HFFc6 (cell line): ENCODE results near the gene PLPPR4. TPM values are rescaled to one million over a fixed set of nuclear protein-coding genes. Genes with fewer than 3 reads are reported as not detected.

Experiments used
- DNase-seq: peaks from one replicate; pipeline ENCODE4 v3.0.0-alpha.2; 2018
- H3K27ac Mint-ChIP-seq: 2 replicates; pipeline ENCODE4 v1.8.0; 2020; ENCODE audit warnings: mild to moderate bottlenecking, mixed read lengths
- H3K27me3 Mint-ChIP-seq: 2 replicates; pipeline ENCODE4 v1.8.0; 2021; ENCODE audit warnings: mild to moderate bottlenecking, moderate library complexity, mixed read lengths; ENCODE audit not compliant: insufficient read depth
- H3K36me3 Mint-ChIP-seq: 2 replicates; pipeline ENCODE4 v1.8.0; 2021; ENCODE audit warnings: low read depth, mixed read lengths
- H3K4me1 Mint-ChIP-seq: 2 replicates; pipeline ENCODE4 v1.8.0; 2020; ENCODE audit warnings: low read depth, mixed read lengths
- H3K4me3 Mint-ChIP-seq: 2 replicates; pipeline ENCODE4 v1.8.0; 2020; ENCODE audit warnings: mild to moderate bottlenecking, moderate library complexity, mixed read lengths
- H3K9me3 Mint-ChIP-seq: 2 replicates; pipeline ENCODE4 v1.8.0; 2020; ENCODE audit warnings: mild to moderate bottlenecking, mixed read lengths
- CTCF ChIP-seq: fragments of 200-600 bp; sonication (generic); IDR thresholded peaks from 2 replicates; pipeline ENCODE4 v1.5.0; 2021; ENCODE audit warnings: antibody characterized with exemption, mild to moderate bottlenecking
- long read RNA-seq: library from polyadenylated mRNA; unstranded; transcript quantifications from one replicate; pipeline ENCODE4 v2.0.0, GENCODE V29; 2019
- total RNA-seq, 6 experiments: library from RNA; stranded (reverse); fragmentation: NEBNext Ultra II Directional; extraction: Animal tissue kit (Norgen Biotek cat#: 25700); gene quantifications; 2 replicates in 1 of 6; 3 replicates in 5 of 6; pipeline ENCODE4 v1.2.3, GENCODE V29; 2021

Gene PLPPR4, protein sequence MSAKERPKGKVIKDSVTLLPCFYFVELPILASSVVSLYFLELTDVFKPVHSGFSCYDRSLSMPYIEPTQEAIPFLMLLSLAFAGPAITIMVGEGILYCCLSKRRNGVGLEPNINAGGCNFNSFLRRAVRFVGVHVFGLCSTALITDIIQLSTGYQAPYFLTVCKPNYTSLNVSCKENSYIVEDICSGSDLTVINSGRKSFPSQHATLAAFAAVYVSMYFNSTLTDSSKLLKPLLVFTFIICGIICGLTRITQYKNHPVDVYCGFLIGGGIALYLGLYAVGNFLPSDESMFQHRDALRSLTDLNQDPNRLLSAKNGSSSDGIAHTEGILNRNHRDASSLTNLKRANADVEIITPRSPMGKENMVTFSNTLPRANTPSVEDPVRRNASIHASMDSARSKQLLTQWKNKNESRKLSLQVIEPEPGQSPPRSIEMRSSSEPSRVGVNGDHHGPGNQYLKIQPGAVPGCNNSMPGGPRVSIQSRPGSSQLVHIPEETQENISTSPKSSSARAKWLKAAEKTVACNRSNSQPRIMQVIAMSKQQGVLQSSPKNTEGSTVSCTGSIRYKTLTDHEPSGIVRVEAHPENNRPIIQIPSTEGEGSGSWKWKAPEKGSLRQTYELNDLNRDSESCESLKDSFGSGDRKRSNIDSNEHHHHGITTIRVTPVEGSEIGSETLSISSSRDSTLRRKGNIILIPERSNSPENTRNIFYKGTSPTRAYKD
- total RNA-seq = under 1 TPM; 0.37 to 0.69 (median 0.47) TPM
- long read RNA-seq, full-length matches to known transcripts = 1 of 1 reads
- long read RNA-seq, partial matches to known transcripts = 0 of 1 reads
- long read RNA-seq, other reads (novel, unspliced or antisense) = 0 of 1 reads

DNA sequence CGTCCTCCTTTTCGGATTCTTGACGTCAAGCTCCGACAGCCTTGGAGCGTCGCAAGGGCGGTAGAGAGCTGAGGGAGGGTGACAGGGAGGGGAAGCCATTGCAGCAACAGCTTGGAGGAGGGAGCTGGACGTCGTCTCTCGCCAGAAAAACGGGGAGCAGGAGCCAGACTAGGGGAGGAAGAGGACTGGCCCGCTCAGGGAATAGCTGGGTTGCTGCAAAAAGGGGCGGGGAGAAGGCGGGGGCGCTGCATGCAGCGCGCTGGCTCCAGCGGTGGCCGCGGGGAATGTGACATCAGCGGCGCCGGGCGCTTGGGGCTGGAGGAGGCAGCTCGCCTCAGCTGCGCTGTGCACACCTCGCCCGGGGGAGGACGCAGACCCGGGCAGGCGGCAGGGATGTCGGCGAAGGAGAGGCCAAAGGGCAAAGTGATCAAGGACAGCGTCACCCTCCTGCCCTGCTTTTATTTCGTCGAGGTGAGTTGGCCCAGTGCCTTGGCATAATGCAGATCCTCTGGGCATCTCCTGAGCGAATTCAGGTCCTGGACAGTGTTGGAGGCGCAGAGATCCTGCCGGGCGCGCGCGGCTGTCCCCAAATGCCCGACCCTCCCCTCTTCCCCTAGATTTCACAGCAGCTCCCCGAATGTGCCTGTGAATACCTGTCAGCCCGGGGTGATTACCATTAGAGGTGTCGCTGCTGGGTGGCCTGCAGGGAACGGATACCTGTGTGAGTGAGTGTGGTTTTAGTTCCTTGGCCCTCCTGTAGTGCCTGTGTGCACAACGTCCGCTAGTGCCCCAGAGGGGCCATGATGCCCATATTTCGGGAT, at the start of gene PLPPR4:
Gene PLPPR4, plus strand, starts transcription at position 292 of the 821 bp plus-strand sequence. Its CDS starts 102 bp downstream, at position 394.
- Mint-ChIP-seq H3K9me3 (no peaks in the 10 kb centered on the region), H3K27ac (no peak within 1 kb of the TSS; the same call in 1 of the 2 replicates), H3K4me3 (peak within 1 kb of the TSS; percentile 81), H3K4me1 (peaks cover 48% of the 10 kb centered on the region), H3K36me3 (no peaks in the 10 kb centered on the region), H3K27me3 (peaks cover 4% of the 10 kb centered on the region)
- no peak for TF ChIP-seq CTCF
- DNase-seq = peak; percentile 20

DNA sequence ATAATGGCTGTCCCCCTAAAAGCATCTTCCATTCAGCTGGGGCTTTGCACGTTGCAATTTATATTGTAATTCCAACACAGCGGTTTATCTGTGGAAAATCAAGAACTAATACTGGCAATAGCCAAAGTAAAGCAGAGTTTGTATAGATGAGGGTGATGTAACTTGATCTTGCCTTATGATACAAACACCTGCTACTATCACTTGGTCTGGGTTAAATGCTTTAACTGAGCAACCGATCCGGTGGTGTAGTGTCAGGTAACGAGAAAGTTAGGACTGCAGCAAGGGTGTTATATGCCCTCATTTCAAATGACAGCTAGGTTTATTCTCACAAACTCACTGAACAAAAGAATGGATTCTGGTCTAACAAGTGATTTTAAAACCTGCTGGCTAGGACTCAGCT, 47.3 kb upstream of the PLPPR4 start:
- Mint-ChIP-seq H3K27me3 (no peaks in the 10 kb centered on the region; the same call in 1 of the 2 replicates), H3K4me1 (no peaks in the 10 kb centered on the region; the same call in 1 of the 2 replicates), H3K27ac (no peak overlapping the region), H3K4me3 (no peak overlapping the region), H3K9me3 (no peaks in the 10 kb centered on the region), H3K36me3 (no peaks in the 10 kb centered on the region)
- no peak for TF ChIP-seq CTCF
- no peak for DNase-seq

DNA sequence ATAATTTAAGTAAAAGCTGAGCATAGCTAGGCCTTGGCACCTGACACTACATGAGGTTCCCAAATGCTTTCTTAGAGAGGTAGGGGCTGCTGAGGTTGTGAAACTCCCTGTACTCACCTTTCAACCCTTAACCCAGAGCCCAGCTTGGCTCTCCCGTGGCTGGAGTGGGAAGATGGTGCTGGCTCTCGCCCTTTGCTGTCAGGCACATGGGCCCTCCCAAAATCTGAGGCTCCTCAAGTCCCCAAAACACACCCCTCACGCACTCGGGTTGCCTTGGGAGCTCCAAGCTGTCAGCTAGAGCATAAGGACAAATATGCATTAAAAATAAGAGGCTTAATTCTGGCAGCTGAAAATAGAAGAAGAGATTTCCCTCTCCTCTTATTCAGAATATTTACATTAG, 46.7 kb upstream of the PLPPR4 start:
- Mint-ChIP-seq H3K4me3 (no peak overlapping the region), H3K27me3 (peaks cover 2% of the 10 kb centered on the region; the same call in 1 of the 2 replicates), H3K9me3 (no peaks in the 10 kb centered on the region)

DNA sequence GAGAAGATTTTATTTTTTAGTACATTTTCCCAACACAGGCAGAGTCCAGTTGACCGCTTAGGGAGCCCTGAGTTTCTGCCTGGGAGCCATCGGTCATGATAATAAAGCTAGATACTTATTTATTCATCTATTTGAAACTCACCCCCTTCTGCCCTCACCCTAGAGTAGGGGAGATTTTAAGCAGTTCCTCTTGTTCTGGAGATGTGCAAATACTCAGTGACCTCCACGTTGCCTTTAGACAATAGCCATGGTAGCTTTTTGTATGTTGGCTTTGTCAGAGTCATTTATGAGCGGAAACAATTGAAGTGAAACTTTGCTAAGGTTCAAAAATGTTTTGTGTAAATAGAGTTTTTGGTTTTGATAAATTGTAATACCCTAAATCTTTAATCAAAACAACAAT, 45.7 kb upstream of the PLPPR4 start:
- Mint-ChIP-seq H3K27me3 (peaks cover 2% of the 10 kb centered on the region; the same call in 1 of the 2 replicates), H3K4me1 (no peaks in the 10 kb centered on the region; the same call in 1 of the 2 replicates), H3K27ac (no peak overlapping the region), H3K36me3 (no peaks in the 10 kb centered on the region), H3K9me3 (no peaks in the 10 kb centered on the region), H3K4me3 (no peak overlapping the region)
- DNase-seq = no peak
- TF ChIP-seq CTCF = no peak

More for the DNA sequence above, 46.7 kb upstream of the PLPPR4 start:
- no peaks in the 10 kb centered on the region; the same call in 1 of the 2 replicates for H3K4me1 Mint-ChIP-seq
- TF ChIP-seq CTCF = no peak
- H3K27ac Mint-ChIP-seq = no peak overlapping the region
- H3K36me3 Mint-ChIP-seq = no peaks in the 10 kb centered on the region
- no peak for DNase-seq

GRCh38 chr1:99218999-99219398, 45.3 kb upstream of the PLPPR4 start:
- Mint-ChIP-seq H3K27me3 (peaks cover 2% of the 10 kb centered on the region; the same call in 1 of the 2 replicates), H3K4me3 (no peak overlapping the region), H3K36me3 (no peaks in the 10 kb centered on the region), H3K9me3 (no peaks in the 10 kb centered on the region), H3K4me1 (no peaks in the 10 kb centered on the region; the same call in 1 of the 2 replicates), H3K27ac (no peak overlapping the region)
- TF ChIP-seq CTCF = no peak
- DNase-seq = no peak
